ENCODE data around the gene SAMD4A.

DNA sequence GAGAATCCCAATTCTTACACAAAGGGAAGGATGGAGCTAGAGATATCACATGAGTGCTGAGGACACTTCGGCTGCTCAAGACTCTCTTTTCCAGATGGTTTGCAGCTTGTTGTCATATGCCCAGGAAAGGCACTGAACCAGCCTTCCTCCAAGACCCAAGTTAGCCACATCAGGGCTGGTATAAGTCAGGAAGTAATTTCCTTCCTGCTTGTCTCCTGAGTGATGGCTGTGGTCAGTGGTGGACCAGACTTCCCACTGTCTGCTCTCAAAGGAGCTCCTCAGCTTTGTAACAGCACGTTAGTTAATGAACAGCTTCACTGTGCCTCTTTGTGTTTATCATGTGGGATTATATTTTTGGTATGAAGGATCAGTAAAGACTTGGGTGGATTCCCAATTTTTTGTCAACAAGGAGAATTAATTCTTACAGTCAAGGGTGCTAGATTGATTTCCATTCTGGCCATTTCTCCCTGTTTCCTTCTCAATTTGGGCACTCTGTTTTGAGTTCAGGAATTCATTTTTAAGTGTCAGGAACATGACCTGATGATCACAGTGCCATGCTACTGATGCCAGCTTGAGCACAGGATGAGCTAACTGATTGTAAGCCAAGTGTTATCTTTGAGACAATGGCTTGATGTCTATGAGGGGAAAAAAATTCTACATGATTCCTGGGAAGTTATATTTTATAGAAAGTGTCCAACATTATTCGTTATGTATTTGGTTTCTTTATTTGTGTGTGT lies 189.9 kb downstream of the SAMD4A start:
- no peak for TF ChIP-seq POLR2AphosphoS5 (IDR thresholded peaks at IDR 0.05; ENCODE audit: borderline replicate concordance, low read depth, low read length)
- TF ChIP-seq EZH2 (IDR thresholded peaks at IDR 0.05): no peak
- TF ChIP-seq FOXP2 (optimal IDR thresholded peaks at IDR 0.05; ENCODE audit: control extremely low read depth, extremely low read length, insufficient read depth): no peak
